Measurements from ENCODE around the gene ATP2C2. TPM values are rescaled to one million over a fixed set of nuclear protein-coding genes. Genes with fewer than 3 reads are reported as not detected.

ATP2C2 gene
- total and polyA plus RNA-seq, 2 donors (not counting 1 experiment from before 2014, with no cell fraction given) = not detected

DNA sequence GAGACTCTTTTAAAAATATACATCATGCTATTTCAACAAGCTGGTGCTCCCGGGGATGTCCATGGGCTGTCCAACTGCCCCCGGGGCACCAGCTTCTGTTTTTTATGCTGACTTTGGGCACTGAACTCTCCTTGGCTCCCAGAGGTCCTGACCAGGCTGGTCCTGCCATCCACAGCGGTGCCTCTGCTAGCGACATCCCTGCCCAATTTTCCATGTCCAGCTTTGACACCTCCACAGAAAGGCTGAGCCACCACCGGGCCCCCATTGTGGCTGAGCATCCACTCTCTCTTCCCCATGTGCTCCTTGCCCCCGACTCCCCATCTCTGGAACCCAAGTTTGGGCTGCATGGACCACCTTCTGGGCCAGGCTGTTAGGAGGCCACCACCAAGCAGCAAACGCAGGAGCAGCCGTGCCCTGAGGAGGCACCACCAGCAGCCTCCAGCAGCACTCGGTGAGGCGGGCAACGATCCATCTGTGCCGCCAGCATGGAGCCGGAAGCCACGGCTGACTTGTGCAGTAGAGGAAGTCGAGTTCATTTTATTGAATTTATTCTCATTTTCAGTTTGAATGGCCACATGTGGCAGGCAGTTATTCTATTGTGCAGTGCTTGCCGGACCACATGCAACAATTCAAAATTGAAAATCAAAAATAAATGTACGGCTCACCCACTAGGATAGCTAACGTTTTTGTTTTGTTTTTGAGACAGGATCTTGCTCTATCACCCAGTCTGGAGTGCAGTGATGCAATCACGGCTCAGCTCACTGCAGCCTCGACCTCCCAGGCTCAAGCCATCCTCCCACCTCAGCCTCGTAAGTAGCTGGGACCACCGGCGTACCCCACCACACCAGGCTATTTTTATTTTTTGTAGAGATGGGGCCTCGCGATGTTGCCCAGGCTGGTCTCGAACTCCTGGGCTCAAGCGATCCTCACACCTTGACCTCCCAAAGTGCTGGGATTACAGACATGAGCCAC, 139.0 kb downstream of the ATP2C2 start:
- DNase-seq (ENCODE audit: low read depth in 2 of 2) = no peak
- Histone ChIP-seq H4K20me1 (ENCODE audit: control insufficient read depth, extremely low read depth, insufficient read depth, low read length) (no peaks in the 10 kb centered on the region), H3K79me2 (ENCODE audit: control insufficient read depth, insufficient read depth, low read length) (peaks cover 14% of the 10 kb centered on the region), H3K9ac (ENCODE audit: insufficient read depth, low read length) (no peak overlapping the region), H3K4me2 (ENCODE audit: extremely low read depth, insufficient read depth, low read length) (no peak overlapping the region), H3K4me3 (replicated peaks in 1 of 4; ENCODE audit: control extremely low read depth in 1 of 4, insufficient read depth in 1 of 4, low read depth in 3 of 4, low read length in 4 of 4) (no peak overlapping the region), H3K36me3 (ENCODE audit: control insufficient read depth, insufficient read depth, low read length) (peaks cover under 1% of the 10 kb centered on the region), H3K27ac (ENCODE audit: insufficient read depth, low read length) (no peak overlapping the region), H2AFZ (ENCODE audit: low read length) (no peak overlapping the region), H3K9me3 (ENCODE audit: control insufficient read depth, insufficient read depth, low read depth, low read length) (no peaks in the 10 kb centered on the region), H3K4me1 (ENCODE audit: control insufficient read depth, extremely low read depth, insufficient read depth, low read length) (peaks cover 13% of the 10 kb centered on the region), H3K27me3 (ENCODE audit: control insufficient read depth, insufficient read depth, low read length) (no peaks in the 10 kb centered on the region)
- TF ChIP-seq EZH2 (IDR thresholded peaks at IDR 0.05; ENCODE audit: low read length, missing control alignments) = no peak
- TF ChIP-seq, protein P1, sequence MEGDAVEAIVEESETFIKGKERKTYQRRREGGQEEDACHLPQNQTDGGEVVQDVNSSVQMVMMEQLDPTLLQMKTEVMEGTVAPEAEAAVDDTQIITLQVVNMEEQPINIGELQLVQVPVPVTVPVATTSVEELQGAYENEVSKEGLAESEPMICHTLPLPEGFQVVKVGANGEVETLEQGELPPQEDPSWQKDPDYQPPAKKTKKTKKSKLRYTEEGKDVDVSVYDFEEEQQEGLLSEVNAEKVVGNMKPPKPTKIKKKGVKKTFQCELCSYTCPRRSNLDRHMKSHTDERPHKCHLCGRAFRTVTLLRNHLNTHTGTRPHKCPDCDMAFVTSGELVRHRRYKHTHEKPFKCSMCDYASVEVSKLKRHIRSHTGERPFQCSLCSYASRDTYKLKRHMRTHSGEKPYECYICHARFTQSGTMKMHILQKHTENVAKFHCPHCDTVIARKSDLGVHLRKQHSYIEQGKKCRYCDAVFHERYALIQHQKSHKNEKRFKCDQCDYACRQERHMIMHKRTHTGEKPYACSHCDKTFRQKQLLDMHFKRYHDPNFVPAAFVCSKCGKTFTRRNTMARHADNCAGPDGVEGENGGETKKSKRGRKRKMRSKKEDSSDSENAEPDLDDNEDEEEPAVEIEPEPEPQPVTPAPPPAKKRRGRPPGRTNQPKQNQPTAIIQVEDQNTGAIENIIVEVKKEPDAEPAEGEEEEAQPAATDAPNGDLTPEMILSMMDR (conservative IDR thresholded peaks at IDR 0.05 in 1 of 2, IDR thresholded peaks at IDR 0.05 in 1 of 2; ENCODE audit: low read depth in 1 of 2, low read length in 2 of 2) = no peak

DNA sequence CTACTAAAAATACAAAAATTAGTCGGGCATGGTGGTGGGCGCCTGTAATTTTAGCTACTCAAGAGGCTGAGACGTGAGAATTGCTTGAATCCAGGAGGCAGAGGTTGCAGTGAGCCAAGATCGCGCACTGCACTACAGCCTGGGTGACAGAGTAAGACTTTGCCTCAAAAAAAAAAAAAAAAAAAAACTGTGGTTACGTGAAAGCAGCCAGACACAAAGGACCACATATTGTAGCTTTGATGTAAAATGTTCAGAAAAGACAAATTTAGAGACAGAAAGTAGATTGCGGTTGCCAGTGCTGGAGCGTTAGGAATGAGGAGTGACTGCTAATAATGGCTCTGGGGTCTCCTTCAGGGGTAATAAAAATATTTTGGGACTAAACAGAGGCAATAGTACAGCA, 140.2 kb downstream of the ATP2C2 start:
- Histone ChIP-seq H3K4me3 (replicated peaks in 1 of 4; ENCODE audit: control extremely low read depth in 1 of 4, insufficient read depth in 1 of 4, low read depth in 3 of 4, low read length in 4 of 4) (no peak overlapping the region), H3K27ac (ENCODE audit: insufficient read depth, low read length) (no peak overlapping the region), H3K4me2 (ENCODE audit: extremely low read depth, insufficient read depth, low read length) (no peak overlapping the region), H3K27me3 (ENCODE audit: control insufficient read depth, insufficient read depth, low read length) (no peaks in the 10 kb centered on the region), H3K36me3 (ENCODE audit: control insufficient read depth, insufficient read depth, low read length) (no peaks in the 10 kb centered on the region), H3K9ac (ENCODE audit: insufficient read depth, low read length) (no peak overlapping the region), H3K9me3 (ENCODE audit: control insufficient read depth, insufficient read depth, low read depth, low read length) (no peaks in the 10 kb centered on the region), H2AFZ (ENCODE audit: low read length) (no peak overlapping the region), H3K79me2 (ENCODE audit: control insufficient read depth, insufficient read depth, low read length) (peaks cover 9% of the 10 kb centered on the region), H4K20me1 (ENCODE audit: control insufficient read depth, extremely low read depth, insufficient read depth, low read length) (no peaks in the 10 kb centered on the region), H3K4me1 (ENCODE audit: control insufficient read depth, extremely low read depth, insufficient read depth, low read length) (peaks cover 8% of the 10 kb centered on the region)
- no peak for TF ChIP-seq EZH2 (IDR thresholded peaks at IDR 0.05; ENCODE audit: low read length, missing control alignments)
- DNase-seq (ENCODE audit: low read depth in 2 of 2) = no peak

DNA sequence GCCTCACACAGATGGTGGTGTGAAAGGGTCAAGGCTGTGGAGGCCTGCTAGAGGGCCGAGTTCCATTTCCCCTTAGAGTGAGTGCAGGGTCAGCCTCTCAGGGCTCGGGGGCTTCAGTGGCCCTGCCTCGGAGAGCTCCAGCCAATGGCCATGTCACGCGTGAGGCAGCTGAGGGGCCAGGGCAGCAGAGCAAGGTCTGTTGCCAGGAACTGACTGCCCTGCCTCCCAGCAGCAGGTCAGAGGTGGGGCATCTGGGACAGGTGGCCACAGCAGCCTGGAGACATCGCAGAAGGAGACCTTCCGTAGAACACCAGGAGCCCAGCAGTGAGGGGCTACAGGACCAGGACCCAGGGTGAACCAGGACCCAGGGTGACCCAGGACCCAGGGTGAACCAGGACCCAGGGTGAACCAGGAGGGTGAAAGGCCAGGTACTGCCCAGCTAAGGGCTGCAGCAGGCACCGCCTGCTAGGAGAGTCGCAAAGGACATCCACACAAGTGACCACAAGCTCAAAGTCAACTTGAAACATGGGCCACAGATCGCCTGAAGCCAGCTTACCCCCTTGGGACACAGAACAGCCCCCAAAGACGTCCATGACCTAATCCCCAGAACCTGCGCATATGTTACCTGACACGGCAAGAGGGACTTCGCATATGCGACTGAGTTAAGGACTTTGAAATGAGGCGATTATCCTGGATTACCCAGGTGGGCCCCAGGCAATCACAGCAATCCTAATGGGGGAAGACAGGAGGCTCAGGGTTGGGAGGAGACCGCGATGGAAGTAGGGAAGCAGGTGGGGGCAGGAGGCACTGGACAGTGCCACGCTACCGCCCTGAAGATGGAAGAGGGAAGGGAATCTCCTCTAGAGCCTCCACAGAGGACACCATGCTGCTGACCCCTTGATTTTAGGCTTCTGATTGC, 141.0 kb downstream of the ATP2C2 start:
- H3K27ac ChIP-seq (ENCODE audit: insufficient read depth, low read length) = no peak overlapping the region
- DNase-seq (ENCODE audit: low read depth in 2 of 2) = no peak
- peaks cover 8% of the 10 kb centered on the region for H3K4me1 ChIP-seq (ENCODE audit: control insufficient read depth, extremely low read depth, insufficient read depth, low read length)
- H3K9ac ChIP-seq (ENCODE audit: insufficient read depth, low read length) = no peak overlapping the region
- H4K20me1 ChIP-seq (ENCODE audit: control insufficient read depth, extremely low read depth, insufficient read depth, low read length) = no peaks in the 10 kb centered on the region
- H3K27me3 ChIP-seq (ENCODE audit: control insufficient read depth, insufficient read depth, low read length) = no peaks in the 10 kb centered on the region
- no peak overlapping the region for H3K4me2 ChIP-seq (ENCODE audit: extremely low read depth, insufficient read depth, low read length)
- peaks cover 2% of the 10 kb centered on the region for H3K79me2 ChIP-seq (ENCODE audit: control insufficient read depth, insufficient read depth, low read length)
- H3K36me3 ChIP-seq (ENCODE audit: control insufficient read depth, insufficient read depth, low read length) = no peaks in the 10 kb centered on the region
- H3K4me3 ChIP-seq (replicated peaks in 1 of 4; ENCODE audit: control extremely low read depth in 1 of 4, insufficient read depth in 1 of 4, low read depth in 3 of 4, low read length in 4 of 4) = no peak overlapping the region
- H2AFZ ChIP-seq (ENCODE audit: low read length) = no peak overlapping the region
- no peaks in the 10 kb centered on the region for H3K9me3 ChIP-seq (ENCODE audit: control insufficient read depth, insufficient read depth, low read depth, low read length)
- no peak for TF ChIP-seq EZH2 (IDR thresholded peaks at IDR 0.05; ENCODE audit: low read length, missing control alignments)
- TF ChIP-seq, protein P1 (conservative IDR thresholded peaks at IDR 0.05 in 1 of 2, IDR thresholded peaks at IDR 0.05 in 1 of 2; ENCODE audit: low read depth in 1 of 2, low read length in 2 of 2) = no peak

All from fibroblast of lung (primary cell).